ENCODE measurements around the gene UCP1. TPM values are rescaled to one million over a fixed set of nuclear protein-coding genes. Genes with fewer than 3 reads are reported as not detected.

UCP1 gene
- total RNA-seq, 4 donors from 2014 or later, result 0.28 to 2.0 TPM; not detected in 2

DNA sequence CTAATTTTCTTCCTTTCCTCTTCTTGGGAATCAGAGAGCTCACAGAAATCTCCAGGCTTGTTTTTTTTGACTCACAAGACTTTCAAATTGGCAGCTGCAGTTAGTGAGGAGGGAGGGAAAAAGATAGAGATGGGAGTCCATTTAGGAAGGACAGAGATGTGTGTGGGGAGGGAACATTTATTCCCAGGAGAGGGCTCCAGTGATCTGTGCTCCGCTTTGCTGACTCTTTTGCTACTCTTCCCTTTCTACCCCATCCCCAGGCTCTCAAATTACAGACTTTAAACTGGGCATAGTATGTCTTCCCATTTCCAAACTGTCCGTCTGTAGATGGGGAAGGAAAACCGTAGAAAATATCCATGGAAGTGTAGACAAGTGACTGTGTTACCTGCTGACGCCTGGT lies 39.1 kb upstream of the UCP1 start:
- ATAC-seq (ENCODE audit: low FRiP score) (no peak), DNase-seq (ENCODE audit: low spot score) (no peak)
- TF ChIP-seq, protein P1, sequence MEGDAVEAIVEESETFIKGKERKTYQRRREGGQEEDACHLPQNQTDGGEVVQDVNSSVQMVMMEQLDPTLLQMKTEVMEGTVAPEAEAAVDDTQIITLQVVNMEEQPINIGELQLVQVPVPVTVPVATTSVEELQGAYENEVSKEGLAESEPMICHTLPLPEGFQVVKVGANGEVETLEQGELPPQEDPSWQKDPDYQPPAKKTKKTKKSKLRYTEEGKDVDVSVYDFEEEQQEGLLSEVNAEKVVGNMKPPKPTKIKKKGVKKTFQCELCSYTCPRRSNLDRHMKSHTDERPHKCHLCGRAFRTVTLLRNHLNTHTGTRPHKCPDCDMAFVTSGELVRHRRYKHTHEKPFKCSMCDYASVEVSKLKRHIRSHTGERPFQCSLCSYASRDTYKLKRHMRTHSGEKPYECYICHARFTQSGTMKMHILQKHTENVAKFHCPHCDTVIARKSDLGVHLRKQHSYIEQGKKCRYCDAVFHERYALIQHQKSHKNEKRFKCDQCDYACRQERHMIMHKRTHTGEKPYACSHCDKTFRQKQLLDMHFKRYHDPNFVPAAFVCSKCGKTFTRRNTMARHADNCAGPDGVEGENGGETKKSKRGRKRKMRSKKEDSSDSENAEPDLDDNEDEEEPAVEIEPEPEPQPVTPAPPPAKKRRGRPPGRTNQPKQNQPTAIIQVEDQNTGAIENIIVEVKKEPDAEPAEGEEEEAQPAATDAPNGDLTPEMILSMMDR (IDR thresholded peaks at IDR 0.05), result no peak

DNA sequence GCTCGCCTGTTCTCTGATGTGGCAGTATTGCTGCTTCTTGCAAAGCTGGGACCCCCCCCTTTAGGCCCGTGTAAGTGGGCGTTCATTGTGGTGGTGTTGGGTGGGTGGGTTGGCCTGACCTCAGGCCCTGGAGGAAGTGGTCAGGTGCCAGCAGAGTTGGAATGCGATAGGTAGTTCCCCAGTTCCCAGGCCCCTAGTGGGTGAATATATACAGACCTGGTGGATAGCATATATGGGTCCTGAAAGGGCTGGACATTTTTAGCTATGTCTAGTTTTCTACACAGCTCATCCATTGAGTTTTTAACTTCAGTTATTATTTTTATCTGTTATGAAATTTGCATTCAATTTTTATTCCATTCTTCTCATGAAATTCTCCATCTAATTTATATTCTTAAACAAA lies 35.8 kb upstream of the UCP1 start:
- DNase-seq (ENCODE audit: low spot score) (no peak), ATAC-seq (ENCODE audit: low FRiP score) (no peak)
- TF ChIP-seq, protein P1 (IDR thresholded peaks at IDR 0.05), result no peak

DNA sequence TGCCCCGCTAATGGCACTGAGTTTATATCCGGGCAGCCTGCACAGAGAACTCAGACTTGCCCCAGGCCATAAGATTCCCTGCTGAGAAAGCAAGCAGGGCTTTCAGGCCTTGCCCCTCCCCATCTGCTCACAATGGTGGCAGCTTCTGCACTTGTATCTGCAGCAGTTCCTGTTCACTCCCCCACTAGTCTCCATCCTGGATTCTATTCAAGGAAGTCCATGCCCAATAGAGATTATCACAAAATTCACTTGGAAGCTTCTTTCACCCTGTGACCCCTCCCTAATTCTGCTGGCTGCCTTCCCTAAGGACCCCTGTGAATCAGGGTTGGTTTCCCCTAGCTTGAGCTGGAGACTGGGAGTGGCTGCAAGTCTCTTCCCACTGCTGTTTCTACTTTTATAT lies 34.5 kb upstream of the UCP1 start:
- DNase-seq (ENCODE audit: low spot score) (no peak), ATAC-seq (ENCODE audit: low FRiP score) (no peak)
- TF ChIP-seq, protein P1 (IDR thresholded peaks at IDR 0.05), result no peak

GRCh38 chr4:140602714-140603113 lies 34.0 kb upstream of the UCP1 start:
- TF ChIP-seq, protein P1 (IDR thresholded peaks at IDR 0.05), result no peak
- ATAC-seq (ENCODE audit: low FRiP score) (no peak), DNase-seq (ENCODE audit: low spot score) (no peak)

- DNase-seq (ENCODE audit: low spot score) (no peak), ATAC-seq (ENCODE audit: low FRiP score) (no peak)
- TF ChIP-seq, protein P1 (IDR thresholded peaks at IDR 0.05), result no peak
Observed at GRCh38 chr4:140600408-140600807, 31.6 kb upstream of the UCP1 start.

DNA sequence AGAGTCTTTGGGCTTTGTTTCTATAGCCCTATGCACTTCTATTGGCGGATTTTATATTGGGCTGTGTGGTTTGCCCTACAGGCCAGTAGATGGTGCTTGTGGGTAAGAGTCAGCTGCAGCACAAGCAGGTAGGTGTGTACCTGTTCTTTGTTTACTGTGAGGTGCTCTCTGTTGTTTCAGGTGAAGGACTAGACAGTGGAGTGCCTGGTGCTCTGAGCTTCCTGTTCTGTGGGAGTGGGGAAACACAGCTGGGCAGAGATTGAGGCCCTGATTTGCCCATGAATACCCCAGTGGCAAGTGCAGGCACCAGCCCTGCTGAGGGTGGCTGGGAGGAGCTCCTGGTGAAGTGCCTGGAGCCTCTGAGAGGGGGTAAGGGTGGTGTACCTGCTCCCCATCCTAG lies 26.3 kb upstream of the UCP1 start:
- TF ChIP-seq, protein P1 (IDR thresholded peaks at IDR 0.05), result no peak
- no peak for DNase-seq (ENCODE audit: low spot score)
- no peak for ATAC-seq (ENCODE audit: low FRiP score)

GRCh38 chr4:140584439-140584838 lies 15.7 kb upstream of the UCP1 start:
- ATAC-seq (ENCODE audit: low FRiP score) (no peak), DNase-seq (ENCODE audit: low spot score) (no peak)
- TF ChIP-seq, protein P1 (IDR thresholded peaks at IDR 0.05), result no peak

Measured in omental fat pad (tissue), 4 donors.